ENCODE measurements around the gene EIF2AK2.

EIF2AK2 gene

GRCh38 chr2:37109523-37109922 lies 47.3 kb downstream of the EIF2AK2 start:
- no peak for DNase-seq (ENCODE audit: low spot score)
- no peak for TF ChIP-seq CTCF (IDR thresholded peaks at IDR 0.05; ENCODE audit: borderline replicate concordance, control extremely low read depth, extremely low read depth, insufficient read depth, missing control alignments)
- in situ Hi-C loops (cut with MboI; ENCODE audit: low sequenced_read_pairs, unreplicated experiment): no loop called here

- in situ Hi-C loops (cut with MboI; ENCODE audit: low sequenced_read_pairs, unreplicated experiment): no loop called here
- no peak for DNase-seq (ENCODE audit: low spot score)
- TF ChIP-seq CTCF (IDR thresholded peaks at IDR 0.05; ENCODE audit: borderline replicate concordance, control extremely low read depth, extremely low read depth, insufficient read depth, missing control alignments): no peak
These were observed 51.6 kb downstream of the EIF2AK2 start for GRCh38 chr2:37105150-37105549.

GRCh38 chr2:37104178-37104577 lies 52.6 kb downstream of the EIF2AK2 start:
- TF ChIP-seq CTCF (IDR thresholded peaks at IDR 0.05; ENCODE audit: borderline replicate concordance, control extremely low read depth, extremely low read depth, insufficient read depth, missing control alignments): no peak
- DNase-seq (ENCODE audit: low spot score): no peak
- in situ Hi-C loops (cut with MboI; ENCODE audit: low sequenced_read_pairs, unreplicated experiment): no loop called here

- in situ Hi-C loops (cut with MboI; ENCODE audit: low sequenced_read_pairs, unreplicated experiment): no loop called here
- DNase-seq (ENCODE audit: low spot score): no peak
- TF ChIP-seq CTCF (IDR thresholded peaks at IDR 0.05; ENCODE audit: borderline replicate concordance, control extremely low read depth, extremely low read depth, insufficient read depth, missing control alignments): no peak
These were observed 54.2 kb downstream of the EIF2AK2 start for GRCh38 chr2:37102588-37102987.

- in situ Hi-C loops (cut with MboI; ENCODE audit: low sequenced_read_pairs, unreplicated experiment): no loop called here
- DNase-seq (ENCODE audit: low spot score): no peak
- no peak for TF ChIP-seq CTCF (IDR thresholded peaks at IDR 0.05; ENCODE audit: borderline replicate concordance, control extremely low read depth, extremely low read depth, insufficient read depth, missing control alignments)
These were observed 56.7 kb downstream of the EIF2AK2 start for GRCh38 chr2:37100054-37100453.

- in situ Hi-C loops (cut with MboI; ENCODE audit: low sequenced_read_pairs, unreplicated experiment): no loop called here
- DNase-seq (ENCODE audit: low spot score): no peak
- no peak for TF ChIP-seq CTCF (IDR thresholded peaks at IDR 0.05; ENCODE audit: borderline replicate concordance, control extremely low read depth, extremely low read depth, insufficient read depth, missing control alignments)
These were observed 58.2 kb downstream of the EIF2AK2 start for GRCh38 chr2:37098416-37099118.

Data from GM13976 (cell line).